GM13976 (cell line): Measurements from ENCODE around the gene APOL1.

ENCODE experiments used
- DNase-seq: peaks from one replicate; pipeline ENCODE4 v3.0.0; 2012; ENCODE audit warnings: low spot score
- in situ Hi-C: fragments of 300-500 bp; cut with MboI; formaldehyde crosslinking; loops from one replicate; pipeline ENCODE4 v1.12.0; 2022; ENCODE audit warnings: low sequenced_read_pairs, mixed read lengths, inconsistent platforms; ENCODE audit not compliant: unreplicated experiment
- TF ChIP-seq, protein P1 (sequence below): IDR thresholded peaks from 2 replicates; pipeline ENCODE4 v1.5.1; 2012; ENCODE audit warnings: borderline replicate concordance, mild to moderate bottlenecking; ENCODE audit not compliant: insufficient read depth; ENCODE audit errors: extremely low read depth, missing control alignments, control extremely low read depth

APOL1 gene

DNA sequence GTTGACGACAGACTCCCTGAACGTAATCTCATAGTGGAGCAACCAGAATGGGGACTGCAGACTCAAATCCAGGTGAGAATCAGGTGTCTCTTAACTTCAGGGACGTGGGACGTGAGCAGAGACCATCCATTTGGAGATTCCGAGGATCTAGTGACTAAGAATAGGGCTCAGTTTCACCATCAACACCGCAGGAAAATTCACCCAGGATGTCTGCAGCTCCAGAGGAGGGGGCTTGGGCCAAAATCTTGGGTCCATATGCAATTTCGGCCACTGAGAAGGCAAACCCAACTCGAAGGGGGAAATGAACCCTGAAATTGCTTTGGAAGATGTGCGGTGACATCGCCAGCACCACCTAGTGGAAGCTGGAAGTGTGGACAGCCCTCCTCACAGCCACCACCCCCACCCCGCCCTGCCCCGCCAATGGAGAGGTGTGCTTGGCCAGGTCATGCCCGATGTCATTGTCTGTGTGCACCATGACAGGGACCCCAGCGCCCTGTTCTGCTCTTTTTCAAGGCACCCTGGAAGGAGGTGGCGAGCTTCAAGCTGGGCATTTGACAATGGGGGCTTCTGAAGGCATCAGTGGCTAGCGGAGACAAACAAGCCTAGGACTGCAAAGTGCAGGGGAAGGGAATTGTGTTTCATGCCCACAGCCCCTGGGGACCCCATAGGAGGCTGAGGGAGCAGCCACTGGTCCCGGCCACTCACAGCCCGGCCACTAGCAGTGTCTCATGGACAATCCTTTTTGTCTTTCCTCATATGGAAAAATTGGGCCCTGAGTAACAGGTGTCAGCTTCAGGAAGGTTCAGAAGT, 24.8 kb downstream of the APOL1 start:
- TF ChIP-seq, protein P1, sequence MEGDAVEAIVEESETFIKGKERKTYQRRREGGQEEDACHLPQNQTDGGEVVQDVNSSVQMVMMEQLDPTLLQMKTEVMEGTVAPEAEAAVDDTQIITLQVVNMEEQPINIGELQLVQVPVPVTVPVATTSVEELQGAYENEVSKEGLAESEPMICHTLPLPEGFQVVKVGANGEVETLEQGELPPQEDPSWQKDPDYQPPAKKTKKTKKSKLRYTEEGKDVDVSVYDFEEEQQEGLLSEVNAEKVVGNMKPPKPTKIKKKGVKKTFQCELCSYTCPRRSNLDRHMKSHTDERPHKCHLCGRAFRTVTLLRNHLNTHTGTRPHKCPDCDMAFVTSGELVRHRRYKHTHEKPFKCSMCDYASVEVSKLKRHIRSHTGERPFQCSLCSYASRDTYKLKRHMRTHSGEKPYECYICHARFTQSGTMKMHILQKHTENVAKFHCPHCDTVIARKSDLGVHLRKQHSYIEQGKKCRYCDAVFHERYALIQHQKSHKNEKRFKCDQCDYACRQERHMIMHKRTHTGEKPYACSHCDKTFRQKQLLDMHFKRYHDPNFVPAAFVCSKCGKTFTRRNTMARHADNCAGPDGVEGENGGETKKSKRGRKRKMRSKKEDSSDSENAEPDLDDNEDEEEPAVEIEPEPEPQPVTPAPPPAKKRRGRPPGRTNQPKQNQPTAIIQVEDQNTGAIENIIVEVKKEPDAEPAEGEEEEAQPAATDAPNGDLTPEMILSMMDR = peak; percentile 71
- peak; percentile 82 for DNase-seq
- in situ Hi-C loops = no loop called here

DNA sequence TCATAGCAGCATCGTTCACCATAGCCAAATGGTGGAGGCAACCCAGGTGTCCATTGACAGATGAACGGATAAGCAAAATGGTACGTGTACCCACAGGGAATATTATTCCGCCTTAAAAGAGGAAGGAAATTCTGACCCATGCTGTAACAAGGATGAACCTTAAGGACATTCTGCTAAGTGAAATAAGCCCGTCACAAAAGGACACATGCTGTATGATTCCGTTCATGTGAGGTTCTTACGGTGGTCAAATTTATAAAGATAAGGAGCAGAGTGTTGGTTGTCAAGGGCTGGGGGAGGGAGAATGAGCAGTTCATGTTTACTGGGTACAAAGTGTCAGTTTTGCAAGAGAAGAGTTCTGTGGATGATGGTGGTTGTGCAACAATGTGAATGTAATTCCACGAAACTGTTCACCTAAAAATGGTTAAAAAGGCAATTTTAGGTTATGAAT, 26.3 kb downstream of the APOL1 start:
- TF ChIP-seq, protein P1 = no peak
- DNase-seq = no peak
- in situ Hi-C loops = no loop called here

DNA sequence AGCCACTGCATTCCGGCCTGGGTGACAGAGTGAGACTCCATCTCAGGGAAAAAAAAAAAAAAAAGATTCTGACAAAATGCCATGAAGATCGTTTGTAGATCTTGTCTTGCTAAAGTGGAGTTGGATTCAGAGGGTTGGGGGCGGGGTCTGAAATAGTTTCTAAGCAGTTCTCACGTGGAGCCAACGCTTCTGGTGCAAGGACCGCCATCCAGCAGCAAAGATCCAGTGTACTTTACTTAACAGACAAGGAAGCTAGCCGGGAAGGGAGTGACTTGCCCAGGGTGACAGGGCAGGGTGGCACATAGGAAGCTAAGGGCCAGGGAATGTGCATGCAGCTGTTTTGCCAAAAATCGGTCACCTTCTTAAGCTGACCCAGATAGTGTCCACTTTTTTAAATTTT, 27.4 kb downstream of the APOL1 start:
- in situ Hi-C loops = no loop called here
- no peak for DNase-seq

DNA sequence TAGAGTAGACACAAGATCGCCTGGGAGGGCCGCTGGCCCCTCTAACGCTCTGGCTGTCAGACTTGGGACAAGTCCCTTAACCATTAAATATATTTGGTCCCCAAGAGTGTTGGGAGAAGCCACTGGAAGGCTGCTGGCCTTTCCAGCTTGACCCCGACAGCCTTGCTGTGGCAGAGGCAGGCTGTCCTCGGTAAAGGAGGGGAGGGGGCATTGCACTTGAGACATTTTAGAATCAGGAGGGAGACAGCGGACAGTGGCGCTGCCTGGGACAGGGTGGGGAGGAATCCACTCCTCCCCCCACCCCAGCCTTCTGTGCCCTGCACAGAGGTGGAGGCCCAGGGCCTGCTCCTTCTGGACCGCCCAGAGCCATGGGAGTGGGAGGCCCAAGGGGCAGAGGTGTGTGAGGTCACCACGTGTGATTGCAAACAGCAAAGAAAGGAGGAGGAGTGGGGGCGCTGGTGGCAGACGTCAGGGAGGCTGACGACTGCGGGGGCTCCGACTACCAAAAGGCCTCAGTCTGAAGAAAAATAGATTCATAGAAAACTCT, 28.9 kb downstream of the APOL1 start:
- TF ChIP-seq, protein P1 = no peak
- in situ Hi-C loops = no loop called here
- no peak for DNase-seq

More for the DNA sequence above, 27.4 kb downstream of the APOL1 start:
- TF ChIP-seq, protein P1 = no peak

DNA sequence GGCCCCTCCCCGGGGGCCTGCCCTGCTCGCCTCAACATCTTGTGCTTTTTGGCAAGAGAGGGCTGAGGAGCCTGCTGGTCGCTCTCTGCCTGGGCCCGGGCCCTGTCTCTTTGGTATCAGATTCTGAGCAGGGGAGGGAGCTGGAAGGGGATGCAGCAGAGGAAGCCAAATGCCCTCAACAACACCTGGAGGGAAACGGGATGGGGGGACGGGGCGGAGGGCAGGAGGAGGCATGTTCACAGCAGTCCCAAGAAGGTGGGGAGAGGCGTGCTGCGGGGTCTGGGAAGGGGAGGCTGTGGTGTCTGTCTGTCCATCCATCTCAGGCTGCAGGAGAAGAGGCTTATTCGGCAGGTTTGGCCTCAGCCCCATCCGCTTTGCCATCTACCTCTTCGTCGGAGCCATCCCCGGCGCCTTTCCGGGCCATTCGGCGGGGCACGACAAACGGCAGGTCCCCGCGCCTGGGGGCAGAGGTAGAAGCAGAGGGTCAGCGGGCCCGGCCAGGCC, 29.4 kb downstream of the APOL1 start:
- in situ Hi-C loops = no loop called here
- TF ChIP-seq, protein P1 = no peak
- no peak for DNase-seq

DNA sequence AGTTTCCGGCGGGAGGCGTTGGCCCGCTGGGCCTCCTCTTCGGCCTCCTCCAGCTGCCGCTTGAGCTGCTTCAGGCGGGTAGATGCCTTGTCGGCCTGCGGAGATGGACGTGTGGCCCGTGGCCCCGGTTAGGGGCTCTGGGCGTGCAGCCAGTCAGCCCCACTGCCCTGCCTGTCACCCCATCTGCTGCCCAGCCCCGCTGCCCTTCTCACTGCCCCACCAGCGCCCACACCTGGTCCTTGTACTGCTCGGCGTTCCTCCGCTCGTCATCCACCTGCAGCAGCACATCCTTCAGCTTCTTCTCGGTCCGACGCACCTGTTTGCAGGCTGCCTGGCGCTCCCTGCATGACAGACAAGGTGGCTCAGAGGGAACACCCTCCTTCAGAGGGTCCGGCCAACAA, 31.2 kb downstream of the APOL1 start:
- in situ Hi-C loops = no loop called here
- TF ChIP-seq, protein P1 = no peak
- DNase-seq = no peak
